ENCODE data around the gene GAS2.

Gene GAS2

DNA sequence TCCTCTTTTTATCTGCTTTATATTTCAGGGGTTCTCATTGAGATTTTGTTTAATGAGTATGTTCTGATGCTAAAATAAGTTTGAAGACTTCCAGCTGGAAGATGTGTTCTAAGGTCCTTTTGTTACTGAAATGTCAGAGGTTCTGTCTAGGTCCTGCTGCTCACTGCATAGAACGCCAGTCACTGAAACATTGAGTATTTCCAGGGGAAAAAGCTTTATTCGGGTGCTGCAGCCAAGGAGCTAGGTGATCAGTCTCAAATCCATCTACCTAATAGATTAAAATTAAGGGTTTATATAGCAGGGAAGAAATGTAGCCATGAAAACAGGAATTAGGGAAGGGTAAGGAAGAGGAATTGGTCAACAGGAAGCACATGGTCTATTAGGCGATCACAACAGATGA is 143.5 kb downstream of the GAS2 start:
- TF ChIP-seq, protein P1, sequence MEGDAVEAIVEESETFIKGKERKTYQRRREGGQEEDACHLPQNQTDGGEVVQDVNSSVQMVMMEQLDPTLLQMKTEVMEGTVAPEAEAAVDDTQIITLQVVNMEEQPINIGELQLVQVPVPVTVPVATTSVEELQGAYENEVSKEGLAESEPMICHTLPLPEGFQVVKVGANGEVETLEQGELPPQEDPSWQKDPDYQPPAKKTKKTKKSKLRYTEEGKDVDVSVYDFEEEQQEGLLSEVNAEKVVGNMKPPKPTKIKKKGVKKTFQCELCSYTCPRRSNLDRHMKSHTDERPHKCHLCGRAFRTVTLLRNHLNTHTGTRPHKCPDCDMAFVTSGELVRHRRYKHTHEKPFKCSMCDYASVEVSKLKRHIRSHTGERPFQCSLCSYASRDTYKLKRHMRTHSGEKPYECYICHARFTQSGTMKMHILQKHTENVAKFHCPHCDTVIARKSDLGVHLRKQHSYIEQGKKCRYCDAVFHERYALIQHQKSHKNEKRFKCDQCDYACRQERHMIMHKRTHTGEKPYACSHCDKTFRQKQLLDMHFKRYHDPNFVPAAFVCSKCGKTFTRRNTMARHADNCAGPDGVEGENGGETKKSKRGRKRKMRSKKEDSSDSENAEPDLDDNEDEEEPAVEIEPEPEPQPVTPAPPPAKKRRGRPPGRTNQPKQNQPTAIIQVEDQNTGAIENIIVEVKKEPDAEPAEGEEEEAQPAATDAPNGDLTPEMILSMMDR (IDR thresholded peaks at IDR 0.05; ENCODE audit: borderline replicate concordance, insufficient read depth, low read depth, low read length): no peak
- no peak overlapping the region for H3K4me3 ChIP-seq (ENCODE audit: low read depth, low read length)

DNA sequence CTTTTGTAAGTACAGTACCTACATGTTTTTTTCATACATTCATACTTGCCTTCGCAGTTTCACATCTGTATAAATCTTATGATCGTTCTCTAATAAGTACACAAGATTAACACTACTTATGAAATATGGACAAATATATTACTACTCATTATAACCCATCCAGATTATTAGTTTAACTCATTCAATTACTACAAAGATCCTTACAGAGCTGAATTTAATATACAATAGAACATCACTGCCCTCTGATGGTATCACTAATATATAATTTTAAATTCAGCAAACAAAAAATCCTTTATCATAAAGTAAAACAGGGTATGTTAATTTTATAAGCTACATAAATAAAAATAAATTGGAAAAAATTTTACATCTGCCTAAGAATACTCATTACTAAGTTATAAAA is 155.8 kb downstream of the GAS2 start:
- TF ChIP-seq, protein P1 (IDR thresholded peaks at IDR 0.05; ENCODE audit: borderline replicate concordance, insufficient read depth, low read depth, low read length): no peak
- H3K4me3 ChIP-seq (ENCODE audit: low read depth, low read length): no peak overlapping the region

DNA sequence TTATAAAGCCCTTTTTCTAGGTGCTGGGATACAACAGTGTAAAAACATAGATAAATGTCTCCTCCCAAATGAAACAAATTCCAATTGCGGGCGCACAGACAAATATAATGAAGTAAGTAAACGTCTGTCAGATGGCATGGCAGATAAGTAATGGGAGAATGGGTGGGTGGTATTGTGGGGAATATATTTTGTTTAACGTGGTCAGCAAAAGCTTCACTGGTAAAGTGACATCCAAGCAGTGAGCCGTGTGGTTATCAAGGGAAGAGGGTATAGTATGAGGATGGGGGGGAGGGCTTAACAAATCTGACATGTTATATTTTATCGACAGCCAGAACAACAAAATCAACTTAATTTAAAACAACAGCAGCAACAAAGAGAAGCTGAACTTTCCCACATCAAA is 162.0 kb downstream of the GAS2 start:
- no peak overlapping the region for H3K4me3 ChIP-seq (ENCODE audit: low read depth, low read length)

DNA sequence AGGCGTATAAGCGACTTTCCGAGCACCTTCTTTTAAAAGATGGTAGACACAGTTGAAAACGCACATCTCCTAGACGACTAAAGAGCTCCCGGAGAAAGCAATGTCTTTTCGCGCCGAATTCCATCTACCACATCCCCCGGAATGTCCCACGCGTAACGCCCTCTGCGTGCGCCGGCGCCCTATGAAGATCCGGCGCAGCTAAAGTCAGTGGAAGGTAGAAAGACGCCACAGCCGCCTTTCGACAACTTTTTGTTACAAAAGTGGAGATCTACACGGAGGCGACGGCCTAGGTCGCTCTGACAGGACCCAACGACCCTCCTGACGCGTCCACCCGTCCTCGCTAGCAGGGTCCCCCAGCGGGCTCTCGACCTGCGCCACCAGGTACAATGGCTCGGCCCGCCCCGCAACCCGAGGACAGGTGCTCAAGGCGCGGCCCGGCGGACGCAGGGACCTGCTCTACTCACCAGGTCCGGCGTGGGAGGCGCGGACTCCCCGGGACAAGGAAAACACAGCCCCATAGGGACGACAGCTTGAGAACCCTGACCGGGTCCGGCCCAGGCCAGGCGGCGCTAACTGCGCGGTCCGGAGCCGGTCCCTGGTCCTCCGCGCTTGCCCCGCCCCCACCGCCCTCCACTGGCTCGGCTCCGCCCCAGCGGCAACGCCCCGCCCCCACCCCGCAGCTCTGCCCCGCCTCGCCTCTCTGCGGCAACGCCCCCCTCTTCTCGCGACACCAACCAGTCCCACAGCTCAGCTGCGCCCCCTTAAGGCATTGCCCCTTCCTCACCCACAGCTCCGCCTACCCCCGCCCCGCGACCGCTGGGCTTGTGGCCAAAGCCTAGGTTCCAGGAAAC is 163.0 kb downstream of the GAS2 start, which contains the start of gene SVIP:
Gene SVIP (minus strand): TSS at position 571 of the 851 bp plus-strand sequence. CDS start 53 bp downstream, at position 518.
- TF ChIP-seq, protein P1 (IDR thresholded peaks at IDR 0.05; ENCODE audit: borderline replicate concordance, insufficient read depth, low read depth, low read length): peak; percentile 90
- peak within 1 kb of the TSS; percentile 67 for H3K4me3 ChIP-seq (ENCODE audit: low read depth, low read length)

More for the DNA sequence above, 162.0 kb downstream of the GAS2 start:
- TF ChIP-seq, protein P1 (IDR thresholded peaks at IDR 0.05; ENCODE audit: borderline replicate concordance, insufficient read depth, low read depth, low read length): no peak

DNA sequence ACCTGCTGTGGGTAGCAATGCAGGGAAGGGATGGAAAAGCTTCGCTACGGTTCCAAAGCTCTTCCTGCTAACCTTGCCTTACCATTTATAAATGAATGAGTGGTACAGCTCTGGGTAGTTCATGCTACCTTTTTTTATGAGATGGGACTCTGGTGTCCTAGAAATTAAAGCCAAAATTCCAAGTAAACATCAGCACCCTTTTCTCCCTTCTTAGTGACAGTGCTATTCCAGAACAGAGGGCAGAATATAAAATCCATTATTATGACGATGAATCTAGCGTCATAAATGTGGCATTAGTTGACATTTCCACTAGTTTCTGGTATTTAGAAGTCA is 163.6 kb downstream of the GAS2 start:
- TF ChIP-seq, protein P1 (IDR thresholded peaks at IDR 0.05; ENCODE audit: borderline replicate concordance, insufficient read depth, low read depth, low read length): no peak
- H3K4me3 ChIP-seq (ENCODE audit: low read depth, low read length): peak overlapping the region; percentile 48

DNA sequence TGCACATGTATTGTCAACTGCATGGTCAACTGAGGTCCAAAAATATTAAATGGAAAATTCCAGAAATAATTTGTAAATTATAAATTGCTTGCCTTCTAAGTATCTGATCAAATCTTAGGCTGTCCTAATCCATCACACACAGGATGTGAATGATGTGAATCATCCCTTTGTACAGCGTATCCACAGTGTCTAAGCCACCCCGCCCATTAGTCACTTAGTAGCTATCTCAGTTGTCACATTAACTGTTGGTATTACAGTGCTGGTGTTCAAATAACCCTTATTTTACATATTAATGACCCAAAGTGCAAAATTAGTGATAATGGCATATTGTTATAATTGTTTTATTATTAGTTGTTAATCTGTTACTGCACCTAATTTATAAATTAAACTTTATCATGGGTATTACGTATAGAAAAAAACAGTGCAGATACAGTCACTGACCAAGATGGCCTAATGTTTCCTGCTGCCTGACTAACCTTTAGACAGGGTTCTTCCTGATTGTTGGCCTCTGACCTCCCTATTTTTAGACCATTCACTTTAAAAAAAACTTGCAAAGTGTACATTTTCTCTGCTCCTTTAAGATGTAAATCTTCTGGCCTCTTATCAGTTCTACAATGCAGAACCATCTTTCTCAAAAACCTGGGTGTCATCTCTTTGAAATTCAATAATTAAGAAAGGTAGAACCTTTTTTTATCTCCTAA is 166.1 kb downstream of the GAS2 start:
- TF ChIP-seq, protein P1 (IDR thresholded peaks at IDR 0.05; ENCODE audit: borderline replicate concordance, insufficient read depth, low read depth, low read length): no peak
- H3K4me3 ChIP-seq (ENCODE audit: low read depth, low read length): no peak overlapping the region
